Activated naive CD4-positive, alpha-beta T cell treated with anti-CD3 and anti-CD28 coated beads, Interleukin-2, amount 50 U/mL, for 24 hours (primary cell): ENCODE data around the gene COL5A2.
A peak's percentile ranks its signal among the peaks of the same experiment; 100 is the strongest.

Experiments used
- H3K27ac Mint-ChIP-seq: one replicate; pipeline ENCODE4 v1.8.0; 2021; ENCODE audit warnings: mild to moderate bottlenecking, mixed read lengths
- H3K27me3 Mint-ChIP-seq: one replicate; pipeline ENCODE4 v1.8.0; 2021; ENCODE audit warnings: mixed read lengths
- H3K36me3 Mint-ChIP-seq: one replicate; pipeline ENCODE4 v1.8.0; 2021; ENCODE audit warnings: mixed read lengths
- H3K4me1 Mint-ChIP-seq: one replicate; pipeline ENCODE4 v1.8.0; 2021; ENCODE audit warnings: mixed read lengths
- H3K4me3 Mint-ChIP-seq: one replicate; pipeline ENCODE4 v1.8.0; 2021; ENCODE audit warnings: mild to moderate bottlenecking, mixed read lengths
- H3K9me3 Mint-ChIP-seq: one replicate; pipeline ENCODE4 v1.8.0; 2021; ENCODE audit warnings: mixed read lengths

Gene COL5A2

GRCh38 chr2:189143925-189144324, 35.6 kb downstream of the COL5A2 start:
- H3K9me3 Mint-ChIP-seq: no peaks in the 10 kb centered on the region
- no peak overlapping the region for H3K27ac Mint-ChIP-seq
- H3K4me1 Mint-ChIP-seq: peaks cover 7% of the 10 kb centered on the region
- no peaks in the 10 kb centered on the region for H3K36me3 Mint-ChIP-seq
- H3K4me3 Mint-ChIP-seq: no peak overlapping the region
- H3K27me3 Mint-ChIP-seq: no peaks in the 10 kb centered on the region

GRCh38 chr2:189142893-189143759, 36.4 kb downstream of the COL5A2 start:
- H3K27me3 Mint-ChIP-seq: no peaks in the 10 kb centered on the region
- H3K4me3 Mint-ChIP-seq: no peak overlapping the region
- H3K36me3 Mint-ChIP-seq: no peaks in the 10 kb centered on the region
- no peak overlapping the region for H3K27ac Mint-ChIP-seq
- no peaks in the 10 kb centered on the region for H3K9me3 Mint-ChIP-seq
- peaks cover 7% of the 10 kb centered on the region for H3K4me1 Mint-ChIP-seq

- Mint-ChIP-seq H3K9me3 (no peaks in the 10 kb centered on the region), H3K27me3 (no peaks in the 10 kb centered on the region), H3K4me3 (no peak overlapping the region), H3K27ac (no peak overlapping the region), H3K4me1 (peaks cover 7% of the 10 kb centered on the region), H3K36me3 (no peaks in the 10 kb centered on the region)
Measured at GRCh38 chr2:189138800-189139199, 40.8 kb downstream of the COL5A2 start.

GRCh38 chr2:189137519-189137918, 42.0 kb downstream of the COL5A2 start:
- Mint-ChIP-seq H3K4me1 (no peaks in the 10 kb centered on the region), H3K27me3 (no peaks in the 10 kb centered on the region), H3K36me3 (no peaks in the 10 kb centered on the region), H3K27ac (no peak overlapping the region), H3K9me3 (no peaks in the 10 kb centered on the region), H3K4me3 (no peak overlapping the region)

- Mint-ChIP-seq H3K4me3 (no peak overlapping the region), H3K27me3 (no peaks in the 10 kb centered on the region), H3K27ac (no peak overlapping the region), H3K36me3 (no peaks in the 10 kb centered on the region), H3K4me1 (no peaks in the 10 kb centered on the region), H3K9me3 (no peaks in the 10 kb centered on the region)
Measured at GRCh38 chr2:189134485-189134884, 45.1 kb downstream of the COL5A2 start.

GRCh38 chr2:189131991-189132390, 47.6 kb downstream of the COL5A2 start:
- H3K36me3 Mint-ChIP-seq: no peaks in the 10 kb centered on the region
- no peaks in the 10 kb centered on the region for H3K27me3 Mint-ChIP-seq
- H3K27ac Mint-ChIP-seq: no peak overlapping the region
- no peak overlapping the region for H3K4me3 Mint-ChIP-seq
- no peaks in the 10 kb centered on the region for H3K9me3 Mint-ChIP-seq
- H3K4me1 Mint-ChIP-seq: no peaks in the 10 kb centered on the region

- Mint-ChIP-seq H3K27ac (no peak overlapping the region), H3K9me3 (no peaks in the 10 kb centered on the region), H3K27me3 (no peaks in the 10 kb centered on the region), H3K36me3 (no peaks in the 10 kb centered on the region), H3K4me3 (no peak overlapping the region), H3K4me1 (no peaks in the 10 kb centered on the region)
Measured at GRCh38 chr2:189129971-189130370, 49.6 kb downstream of the COL5A2 start.

- no peaks in the 10 kb centered on the region for H3K36me3 Mint-ChIP-seq
- no peak overlapping the region for H3K4me3 Mint-ChIP-seq
- H3K4me1 Mint-ChIP-seq: no peaks in the 10 kb centered on the region
- no peak overlapping the region for H3K27ac Mint-ChIP-seq
- H3K9me3 Mint-ChIP-seq: no peaks in the 10 kb centered on the region
- H3K27me3 Mint-ChIP-seq: no peaks in the 10 kb centered on the region
Measured at GRCh38 chr2:189128970-189129369, 50.6 kb downstream of the COL5A2 start.

- Mint-ChIP-seq H3K36me3 (no peaks in the 10 kb centered on the region), H3K9me3 (no peaks in the 10 kb centered on the region), H3K4me1 (no peaks in the 10 kb centered on the region), H3K27ac (no peak overlapping the region), H3K4me3 (no peak overlapping the region), H3K27me3 (no peaks in the 10 kb centered on the region)
Measured at GRCh38 chr2:189127756-189128155, 51.8 kb downstream of the COL5A2 start.

GRCh38 chr2:189125195-189125594, 54.4 kb downstream of the COL5A2 start:
- no peak overlapping the region for H3K4me3 Mint-ChIP-seq
- no peaks in the 10 kb centered on the region for H3K4me1 Mint-ChIP-seq
- no peaks in the 10 kb centered on the region for H3K36me3 Mint-ChIP-seq
- no peaks in the 10 kb centered on the region for H3K27me3 Mint-ChIP-seq
- no peak overlapping the region for H3K27ac Mint-ChIP-seq
- H3K9me3 Mint-ChIP-seq: no peaks in the 10 kb centered on the region

- no peak overlapping the region for H3K4me3 Mint-ChIP-seq
- no peaks in the 10 kb centered on the region for H3K27me3 Mint-ChIP-seq
- no peaks in the 10 kb centered on the region for H3K36me3 Mint-ChIP-seq
- no peaks in the 10 kb centered on the region for H3K4me1 Mint-ChIP-seq
- H3K9me3 Mint-ChIP-seq: no peaks in the 10 kb centered on the region
- H3K27ac Mint-ChIP-seq: no peak overlapping the region
Measured at GRCh38 chr2:189124175-189124574, 55.4 kb downstream of the COL5A2 start.

- Mint-ChIP-seq H3K4me1 (peaks cover 22% of the 10 kb centered on the region), H3K4me3 (no peak overlapping the region), H3K27ac (no peak overlapping the region), H3K27me3 (no peaks in the 10 kb centered on the region), H3K9me3 (no peaks in the 10 kb centered on the region), H3K36me3 (no peaks in the 10 kb centered on the region)
Measured at GRCh38 chr2:189118386-189118785, 61.2 kb downstream of the COL5A2 start.

GRCh38 chr2:189116979-189117378, 62.6 kb downstream of the COL5A2 start:
- Mint-ChIP-seq H3K36me3 (no peaks in the 10 kb centered on the region), H3K27me3 (no peaks in the 10 kb centered on the region), H3K4me1 (peaks cover 22% of the 10 kb centered on the region), H3K27ac (peak overlapping the region; percentile 51), H3K9me3 (no peaks in the 10 kb centered on the region), H3K4me3 (no peak overlapping the region)

GRCh38 chr2:189116087-189116486, 63.5 kb downstream of the COL5A2 start:
- Mint-ChIP-seq H3K4me3 (no peak overlapping the region), H3K36me3 (no peaks in the 10 kb centered on the region), H3K27me3 (no peaks in the 10 kb centered on the region), H3K9me3 (no peaks in the 10 kb centered on the region), H3K4me1 (peaks cover 22% of the 10 kb centered on the region), H3K27ac (peak overlapping the region; percentile 82)

GRCh38 chr2:189115126-189115525, 64.4 kb downstream of the COL5A2 start:
- no peak overlapping the region for H3K27ac Mint-ChIP-seq

GRCh38 chr2:189113963-189114362, 65.6 kb downstream of the COL5A2 start:
- Mint-ChIP-seq H3K4me3 (no peak overlapping the region), H3K36me3 (no peaks in the 10 kb centered on the region), H3K9me3 (no peaks in the 10 kb centered on the region), H3K4me1 (peaks cover 22% of the 10 kb centered on the region), H3K27ac (no peak overlapping the region), H3K27me3 (no peaks in the 10 kb centered on the region)

More at GRCh38 chr2:189115126-189115525, 64.4 kb downstream of the COL5A2 start:
- H3K4me3 Mint-ChIP-seq: no peak overlapping the region
- H3K36me3 Mint-ChIP-seq: no peaks in the 10 kb centered on the region
- peaks cover 22% of the 10 kb centered on the region for H3K4me1 Mint-ChIP-seq
- no peaks in the 10 kb centered on the region for H3K27me3 Mint-ChIP-seq
- H3K9me3 Mint-ChIP-seq: no peaks in the 10 kb centered on the region
